SKM-1 treated with dmso at 0.1 percent for 144 hours (cell line): ENCODE data around the gene KREMEN1.

Experiments
- DNase-seq: peaks from one replicate; lab custom pipeline; 2025; ENCODE audit not compliant: unreplicated experiment; lab: John Stamatoyannopoulos, UW

Gene KREMEN1

DNA sequence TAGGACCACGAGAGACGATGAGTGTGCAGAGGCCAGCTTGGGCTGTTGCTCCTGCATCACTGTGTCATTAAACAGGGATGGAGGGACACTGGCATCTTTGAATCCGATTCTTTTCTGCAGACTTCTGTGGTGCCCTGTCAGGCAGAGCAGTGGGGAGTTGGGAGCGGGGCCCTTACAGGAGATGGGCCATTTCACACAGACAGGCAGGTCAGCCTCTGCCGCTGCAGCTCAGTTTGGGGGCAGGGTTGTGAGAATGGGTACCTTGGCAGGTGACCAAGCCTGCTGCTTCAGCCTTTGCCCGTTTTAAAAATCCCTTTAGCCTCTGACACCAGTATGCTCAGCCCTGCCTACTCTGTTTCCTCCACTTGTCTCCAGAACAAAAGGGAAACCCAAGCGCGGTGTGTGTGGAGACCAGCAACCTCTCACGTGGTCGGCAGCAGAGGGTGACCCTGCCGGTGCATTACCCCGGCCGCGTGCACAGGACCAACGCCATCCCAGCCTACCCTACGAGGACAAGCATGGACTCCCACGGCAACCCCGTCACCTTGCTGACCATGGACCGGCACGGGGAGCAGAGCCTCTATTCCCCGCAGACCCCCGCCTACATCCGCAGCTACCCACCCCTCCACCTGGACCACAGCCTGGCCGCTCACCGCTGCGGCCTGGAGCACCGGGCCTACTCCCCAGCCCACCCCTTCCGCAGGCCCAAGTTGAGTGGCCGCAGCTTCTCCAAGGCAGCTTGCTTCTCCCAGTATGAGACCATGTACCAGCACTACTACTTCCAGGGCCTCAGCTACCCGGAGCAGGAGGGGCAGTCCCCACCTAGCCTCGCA lies 23.8 kb upstream of the KREMEN1 start:
- DNase-seq = no peak

DNA sequence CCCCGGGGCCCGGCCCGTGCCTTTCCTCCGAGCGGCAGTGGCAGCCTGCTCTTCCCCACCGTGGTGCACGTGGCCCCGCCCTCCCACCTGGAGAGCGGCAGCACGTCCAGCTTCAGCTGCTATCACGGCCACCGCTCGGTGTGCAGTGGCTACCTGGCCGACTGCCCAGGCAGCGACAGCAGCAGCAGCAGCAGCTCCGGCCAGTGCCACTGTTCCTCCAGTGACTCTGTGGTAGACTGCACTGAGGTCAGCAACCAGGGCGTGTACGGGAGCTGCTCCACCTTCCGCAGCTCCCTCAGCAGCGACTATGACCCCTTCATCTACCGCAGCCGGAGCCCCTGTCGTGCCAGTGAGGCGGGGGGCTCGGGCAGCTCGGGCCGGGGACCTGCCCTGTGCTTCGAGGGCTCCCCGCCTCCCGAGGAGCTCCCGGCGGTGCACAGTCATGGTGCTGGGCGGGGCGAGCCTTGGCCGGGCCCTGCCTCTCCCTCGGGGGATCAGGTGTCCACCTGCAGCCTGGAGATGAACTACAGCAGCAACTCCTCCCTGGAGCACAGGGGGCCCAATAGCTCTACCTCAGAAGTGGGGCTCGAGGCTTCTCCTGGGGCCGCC lies 23.1 kb upstream of the KREMEN1 start:
- DNase-seq = no peak

DNA sequence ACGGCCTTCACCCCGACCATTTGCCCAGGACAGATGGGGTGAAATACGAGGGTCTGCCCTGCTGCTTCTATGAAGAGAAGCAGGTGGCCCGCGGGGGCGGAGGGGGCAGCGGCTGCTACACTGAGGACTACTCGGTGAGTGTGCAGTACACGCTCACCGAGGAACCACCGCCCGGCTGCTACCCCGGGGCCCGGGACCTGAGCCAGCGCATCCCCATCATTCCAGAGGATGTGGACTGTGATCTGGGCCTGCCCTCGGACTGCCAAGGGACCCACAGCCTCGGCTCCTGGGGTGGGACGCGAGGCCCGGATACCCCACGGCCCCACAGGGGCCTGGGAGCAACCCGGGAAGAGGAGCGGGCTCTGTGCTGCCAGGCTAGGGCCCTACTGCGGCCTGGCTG lies 22.4 kb upstream of the KREMEN1 start:
- no peak for DNase-seq

DNA sequence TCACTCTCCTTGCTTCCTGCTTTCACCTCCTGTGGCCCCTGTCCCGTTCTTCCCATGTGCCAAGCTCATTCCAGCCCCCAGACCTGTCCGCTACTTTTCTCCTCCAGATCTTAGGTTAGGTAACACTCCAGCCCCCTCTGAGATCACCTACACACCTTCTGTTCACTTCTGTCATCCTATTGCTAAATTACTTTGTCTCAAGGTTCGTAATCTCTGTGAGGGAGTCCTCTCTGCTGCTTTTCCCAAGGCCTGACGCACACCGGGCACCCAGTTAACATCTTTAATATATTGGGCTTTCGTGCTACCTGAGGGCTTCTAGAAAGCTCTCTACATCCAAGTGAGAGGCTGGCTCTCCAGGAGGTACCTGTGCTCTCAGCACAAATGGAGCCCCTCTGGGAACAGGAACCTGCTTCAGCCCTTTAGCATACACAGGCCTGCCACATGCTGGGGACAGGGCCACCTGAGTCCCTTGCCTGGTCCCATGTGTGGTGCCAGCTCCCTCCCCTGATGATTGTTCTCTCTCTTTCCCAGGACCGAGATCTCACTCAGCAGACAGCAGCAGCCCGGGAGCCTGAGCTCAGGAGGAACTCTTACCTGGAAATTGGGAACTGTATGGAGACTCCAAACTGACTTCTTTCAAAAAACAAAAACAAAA lies 19.7 kb upstream of the KREMEN1 start:
- DNase-seq = no peak

DNA sequence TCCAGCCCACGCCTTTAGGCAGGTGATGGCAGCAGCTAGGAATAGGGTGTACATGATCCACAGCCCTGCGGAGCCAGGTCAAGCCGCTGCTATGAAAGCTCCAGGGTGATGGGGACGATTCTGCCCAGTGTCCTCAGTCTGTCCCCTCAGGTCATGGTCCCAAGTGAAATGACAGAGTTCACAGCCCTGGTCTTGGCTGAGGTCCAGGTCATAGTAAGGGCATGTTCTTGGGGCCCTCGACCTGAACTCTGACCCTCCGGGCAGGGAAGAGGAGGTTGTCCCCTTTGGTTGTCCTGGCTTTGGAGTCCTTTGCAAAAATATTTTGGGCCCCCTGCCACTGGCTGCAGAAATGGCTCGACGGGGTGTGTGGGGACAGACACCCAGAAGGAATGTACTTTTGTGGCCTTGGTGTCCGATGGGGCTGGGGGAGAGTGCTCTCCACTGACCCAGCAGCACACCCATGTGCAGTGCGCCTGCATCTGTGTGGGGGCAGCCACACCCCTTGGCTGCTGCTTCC lies 18.5 kb upstream of the KREMEN1 start:
- DNase-seq = no peak

DNA sequence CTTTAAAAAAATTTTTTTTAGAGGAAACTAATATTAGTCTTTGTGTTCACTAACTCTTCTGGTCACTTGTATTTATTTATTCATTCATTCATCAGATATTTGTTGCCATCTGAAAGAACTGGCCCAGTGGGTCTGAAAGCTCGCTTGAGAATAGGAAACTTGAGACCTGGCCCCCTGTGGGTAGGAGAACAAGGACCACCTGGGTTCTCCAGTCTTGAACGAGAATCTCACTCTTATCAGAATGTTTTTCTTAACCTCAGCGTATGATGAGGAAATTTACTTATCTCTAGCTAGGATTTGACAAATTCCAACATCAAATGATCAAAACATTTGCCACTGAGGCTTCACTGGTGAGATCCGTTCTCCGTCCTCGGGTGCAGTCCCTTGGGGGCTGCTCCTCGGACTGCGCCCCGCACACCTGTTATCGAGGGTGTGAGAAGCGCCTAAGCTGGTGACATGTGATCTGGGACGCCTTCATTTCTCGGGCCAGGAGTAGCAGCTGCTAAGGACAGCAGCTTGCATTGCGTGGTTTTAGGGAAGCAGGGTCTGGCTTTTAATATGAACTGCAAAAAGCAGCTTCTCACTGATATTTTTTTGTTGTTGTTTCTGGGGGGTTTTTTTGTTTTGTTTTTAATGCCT lies 17.5 kb upstream of the KREMEN1 start:
- no peak for DNase-seq

DNA sequence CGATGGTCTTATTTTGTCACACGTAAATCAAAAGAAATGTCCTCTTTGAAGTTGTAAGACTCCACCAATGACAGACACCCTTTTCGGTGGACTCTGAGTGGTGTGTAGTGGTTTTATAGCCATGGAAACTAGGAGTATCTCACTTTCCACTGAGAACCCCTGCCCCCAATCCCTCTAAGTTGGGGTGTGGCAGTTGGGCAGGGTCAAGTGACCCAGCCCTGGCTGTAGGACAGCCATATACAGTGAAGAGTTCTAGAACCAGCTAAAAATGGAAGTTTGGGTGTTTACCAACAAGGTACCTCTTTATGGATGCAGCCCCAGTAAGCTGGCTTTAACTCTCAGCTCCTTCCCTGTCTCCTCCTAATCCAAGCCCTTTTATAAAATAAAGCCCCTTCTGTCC lies 16.4 kb upstream of the KREMEN1 start:
- DNase-seq = no peak

DNA sequence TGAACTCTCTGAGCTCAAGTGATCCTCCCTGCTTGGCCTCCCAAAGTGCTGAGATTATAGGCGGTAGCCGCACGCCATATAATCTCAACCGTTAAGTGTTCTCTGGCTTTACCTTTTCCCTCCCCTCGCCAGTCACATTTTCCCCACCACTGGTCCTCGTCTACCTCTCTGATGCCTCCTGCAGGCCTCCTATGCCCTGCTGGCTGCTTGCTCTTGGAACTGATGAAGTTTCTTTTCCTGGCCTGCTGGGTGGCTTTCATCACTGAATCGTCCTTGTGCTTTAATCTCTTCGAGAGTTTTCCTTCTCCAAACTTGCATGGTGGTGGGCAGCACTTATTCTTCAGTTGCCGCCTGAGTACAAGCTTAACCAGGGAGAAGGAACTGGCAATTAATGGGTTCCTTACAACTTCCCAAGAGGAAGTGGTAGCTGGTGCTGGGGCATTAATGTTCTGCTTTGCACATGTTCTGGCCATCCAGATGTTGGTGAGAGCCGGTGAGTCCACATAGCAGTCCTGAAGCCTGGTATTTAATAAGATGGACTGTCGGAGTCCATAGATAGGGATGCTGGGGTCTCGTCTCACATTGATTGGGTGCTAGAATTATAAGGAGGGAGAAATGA lies 12.5 kb upstream of the KREMEN1 start:
- no peak for DNase-seq

DNA sequence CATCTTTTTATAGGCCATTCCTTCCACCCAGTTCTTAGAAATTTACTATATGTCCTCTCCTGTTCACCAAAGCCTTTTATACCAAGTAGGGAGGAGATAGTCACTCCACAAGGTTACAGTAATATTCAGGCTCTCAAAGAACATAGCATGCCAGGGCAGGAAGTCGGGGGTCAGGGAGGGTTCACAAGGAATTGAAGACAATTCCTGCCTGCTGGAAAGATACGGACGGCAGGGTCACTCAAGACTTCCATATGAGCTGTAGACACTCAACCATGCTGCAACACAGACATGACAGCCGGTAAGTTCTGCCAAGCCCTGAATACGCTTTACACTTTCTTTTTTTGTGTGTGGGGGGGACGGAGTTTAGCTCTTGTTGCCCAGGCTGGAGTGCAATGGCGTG lies 11.9 kb upstream of the KREMEN1 start:
- no peak for DNase-seq

DNA sequence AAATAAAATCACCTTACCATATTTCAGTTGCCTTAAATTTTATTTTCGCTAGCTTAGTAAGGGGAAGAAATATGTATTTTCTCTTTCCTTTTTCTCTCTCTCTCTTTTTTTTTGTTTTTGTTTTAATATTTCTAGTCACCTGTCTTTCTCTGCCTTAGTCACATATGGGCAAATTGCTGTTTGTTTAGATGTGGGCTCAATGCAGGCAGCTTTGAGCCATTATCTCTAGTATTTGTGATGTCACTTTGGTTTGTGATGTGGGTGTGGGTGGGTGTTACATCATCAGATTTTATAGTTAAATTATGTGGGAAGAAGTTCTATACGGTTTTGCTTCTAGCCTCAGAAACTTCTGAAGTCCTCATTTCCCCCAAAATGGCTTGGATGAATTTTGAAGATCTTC lies 11.1 kb upstream of the KREMEN1 start, which contains the start of gene C22orf31:
TSS of gene C22orf31 (minus strand) at position 59 of the 400 bp plus-strand sequence. CDS start at position 20, 39 bp downstream.
- DNase-seq = no peak

DNA sequence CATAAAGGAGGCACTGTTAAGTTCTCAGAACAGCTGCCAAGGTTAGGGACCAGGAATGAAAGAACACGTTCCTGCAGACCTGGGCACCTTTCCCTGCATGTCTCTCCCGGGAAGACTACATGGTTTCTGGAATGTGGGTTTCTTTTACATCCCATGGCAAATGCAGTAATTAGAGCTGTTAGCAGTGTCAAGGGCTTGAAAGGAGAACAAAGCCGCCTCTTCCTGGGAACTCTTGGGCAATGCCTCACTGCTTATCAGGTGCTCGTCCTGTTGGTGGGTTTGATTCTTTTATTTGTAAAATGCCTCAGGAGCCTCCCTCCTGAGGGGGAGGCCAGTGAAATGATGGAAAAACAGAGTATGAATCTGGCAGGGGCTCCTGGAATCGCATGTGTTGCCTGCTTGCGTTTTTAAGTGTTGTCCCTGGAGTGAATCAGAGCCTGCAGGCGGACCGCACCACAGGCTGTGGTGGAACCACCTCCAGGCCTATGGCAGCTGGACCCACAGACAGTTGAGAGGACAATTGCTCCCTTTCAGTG lies 10.5 kb upstream of the KREMEN1 start:
- no peak for DNase-seq

DNA sequence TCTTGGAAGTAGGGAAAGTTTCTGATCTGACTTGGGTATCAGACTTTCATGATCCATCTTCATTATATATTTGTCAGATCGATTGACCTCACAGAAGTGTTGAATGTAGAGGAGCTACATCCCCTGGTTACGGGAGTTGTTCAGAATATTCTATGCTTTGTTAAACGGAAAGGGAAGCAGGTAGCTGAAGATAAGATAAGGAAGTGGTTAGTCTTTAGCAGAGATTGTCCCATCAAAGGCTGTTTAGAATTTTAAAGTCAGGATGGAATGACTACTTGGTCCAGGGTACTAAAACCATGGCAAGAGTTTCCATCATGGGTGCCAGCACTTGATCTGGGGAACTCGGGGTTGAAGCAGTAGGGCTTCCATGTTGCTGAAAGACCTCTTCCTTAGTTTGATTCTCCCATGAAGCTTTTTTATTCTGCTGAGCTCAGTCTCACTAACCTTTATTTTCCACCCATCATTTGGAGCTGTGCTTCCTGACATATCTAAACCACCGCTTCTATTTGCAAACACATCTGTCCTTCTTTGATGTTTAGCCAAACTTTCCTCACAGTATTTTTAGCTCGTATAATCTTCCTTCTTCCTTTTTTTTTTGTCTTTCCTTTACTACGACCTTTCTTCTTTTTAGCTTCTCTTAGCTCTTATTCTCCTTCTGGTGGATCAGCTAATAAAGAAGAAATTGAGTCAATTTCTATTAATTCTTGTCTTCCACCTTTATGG lies 7.2 kb upstream of the KREMEN1 start:
- no peak for DNase-seq

DNA sequence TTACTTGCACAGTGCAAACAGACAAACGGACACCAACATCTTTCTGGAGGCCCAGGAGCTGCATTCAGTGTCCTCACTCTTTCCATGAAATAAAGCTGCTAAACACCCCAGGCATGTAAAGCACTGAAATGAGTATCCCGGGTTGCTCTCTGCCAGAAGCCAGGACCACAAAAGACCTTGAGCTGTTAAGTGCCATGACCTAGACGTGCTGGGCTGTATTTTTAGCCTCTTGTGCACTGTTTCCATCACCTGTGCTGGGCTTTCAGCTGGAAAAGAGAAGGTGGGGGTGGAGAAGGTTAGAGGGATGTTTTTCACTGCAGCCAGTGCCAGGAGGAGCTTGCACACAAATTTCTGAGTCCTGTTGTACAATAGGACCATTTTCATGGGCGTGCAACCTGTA lies 3.4 kb upstream of the KREMEN1 start:
- DNase-seq = no peak

DNA sequence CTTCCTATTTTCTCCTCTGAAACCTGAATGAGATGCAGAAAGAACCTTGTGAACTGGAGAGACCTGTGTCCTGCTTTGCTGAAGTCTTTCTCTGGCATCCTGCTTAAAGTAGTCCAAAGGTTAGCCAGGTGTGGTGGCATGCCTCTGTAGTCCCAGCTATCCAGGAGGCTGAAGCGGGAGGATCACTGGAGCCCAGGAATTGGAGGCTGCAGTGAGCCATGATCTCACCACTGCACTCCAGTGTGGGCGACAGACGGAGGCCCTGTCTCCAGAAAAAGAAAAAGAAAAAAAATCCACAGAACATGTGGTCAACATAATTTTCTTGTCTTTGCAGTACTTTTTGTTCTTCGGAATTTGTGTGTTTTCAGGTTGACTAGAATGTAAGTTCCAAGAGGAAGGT lies 2.3 kb upstream of the KREMEN1 start:
- DNase-seq = no peak

DNA sequence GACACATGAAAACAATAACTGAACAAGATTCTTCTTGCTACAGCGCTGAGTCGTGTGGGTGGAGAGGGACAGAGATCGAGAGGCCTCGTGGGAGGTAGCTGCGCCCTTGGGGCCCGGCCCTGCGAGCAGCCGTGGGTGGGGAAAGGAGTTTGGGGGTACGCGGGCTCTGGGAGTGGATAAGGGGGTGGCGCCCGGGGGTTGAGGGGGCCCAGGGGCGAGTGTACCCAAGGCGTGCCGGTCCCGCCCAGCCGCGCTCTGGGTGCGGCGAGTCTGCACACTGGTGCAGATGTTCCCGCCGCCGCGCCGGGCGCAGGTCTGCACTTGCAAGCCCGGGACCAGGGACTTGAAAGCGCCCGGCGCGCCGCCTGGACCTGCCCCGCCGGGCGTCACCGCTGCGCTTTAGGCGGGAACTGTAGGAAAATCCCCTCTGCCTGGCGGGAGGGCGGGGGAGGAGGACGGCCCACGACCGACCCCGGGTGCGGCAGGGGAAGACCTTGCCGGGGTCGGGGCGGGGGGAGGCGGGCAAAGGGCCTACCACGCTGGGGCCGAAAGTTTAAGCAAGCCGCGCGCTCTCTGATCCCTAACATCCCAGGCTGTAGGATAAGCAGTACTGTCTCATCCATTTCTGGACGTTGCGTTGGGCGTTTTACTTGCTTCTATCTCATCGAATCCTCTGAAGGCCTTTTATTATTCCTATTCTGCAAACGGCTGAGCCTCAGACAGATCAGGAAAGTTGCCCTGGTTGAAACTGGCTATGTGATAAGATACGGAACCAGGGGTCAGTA lies 1.4 kb upstream of the KREMEN1 start:
- no peak for DNase-seq

DNA sequence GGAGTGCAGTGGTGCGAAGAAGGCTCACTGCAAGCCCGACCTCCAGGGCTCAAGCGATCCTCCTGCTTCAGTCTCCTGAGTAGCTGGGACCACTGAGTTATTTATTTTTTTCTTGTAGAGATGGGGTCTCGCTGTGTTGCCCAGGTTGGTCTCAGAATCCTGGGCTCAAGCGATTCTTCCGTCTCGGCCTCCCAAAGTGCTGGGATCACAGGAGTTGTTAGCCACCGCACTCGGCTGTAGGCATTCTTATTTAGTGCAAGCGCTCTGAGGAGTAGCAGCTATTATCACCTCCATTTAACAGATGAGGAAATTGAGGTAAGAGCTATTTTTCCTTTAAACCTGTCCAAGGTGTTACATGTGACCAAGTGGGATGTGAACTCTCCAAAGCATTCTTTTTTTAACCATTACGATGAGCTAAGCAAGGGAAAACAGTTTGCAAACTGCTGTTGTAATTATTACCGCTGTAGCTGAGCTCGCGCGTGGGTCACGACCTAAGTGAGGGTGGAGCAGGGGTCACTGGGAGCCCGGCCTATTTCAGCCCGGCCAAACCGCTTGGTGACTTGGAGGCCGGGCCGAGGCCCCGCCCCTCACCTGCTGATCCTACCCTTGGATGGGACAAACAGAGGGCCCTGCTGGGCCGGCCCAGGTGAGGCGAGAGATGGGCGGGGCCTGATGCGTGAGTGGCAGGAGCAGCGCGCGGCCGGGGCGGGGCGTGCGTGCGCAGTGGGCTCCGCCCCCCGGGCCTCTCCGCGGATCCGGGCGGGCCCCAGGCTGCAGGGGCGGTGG lies 449 bp upstream of the KREMEN1 start:
- peak; percentile 63 for DNase-seq

DNA sequence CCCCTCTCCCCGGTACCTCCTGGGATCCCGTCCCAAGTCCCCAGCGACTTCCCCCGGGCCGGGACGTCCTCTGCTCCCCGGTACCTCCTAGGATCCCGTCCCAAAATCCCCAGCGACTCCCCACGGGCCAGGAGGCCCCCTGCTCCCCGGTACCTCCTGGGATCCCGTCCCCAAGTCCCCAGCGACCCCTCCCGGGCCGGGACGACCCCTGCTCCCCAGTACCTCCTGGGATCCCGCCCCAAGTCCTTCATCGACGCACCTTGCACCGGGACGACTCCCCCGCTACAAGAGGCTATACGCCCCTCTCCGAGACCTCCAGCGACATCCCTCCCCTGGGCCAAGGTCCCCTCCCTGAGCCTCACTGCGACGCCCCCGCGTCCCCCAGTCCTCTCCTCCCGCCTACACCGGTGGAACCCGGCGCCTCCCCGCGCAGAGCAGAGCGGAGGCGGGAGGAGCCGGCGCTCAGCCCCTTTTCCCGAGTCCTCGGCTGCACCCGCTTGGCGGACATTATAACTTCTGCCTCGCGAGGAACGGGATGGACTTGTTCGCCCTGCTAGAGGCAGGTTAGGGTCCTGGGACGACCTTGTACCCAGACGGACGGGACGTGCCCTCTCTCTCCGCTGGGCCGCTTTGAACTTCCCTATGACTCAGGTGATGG lies 912 bp downstream of the KREMEN1 start:
- DNase-seq = no peak

DNA sequence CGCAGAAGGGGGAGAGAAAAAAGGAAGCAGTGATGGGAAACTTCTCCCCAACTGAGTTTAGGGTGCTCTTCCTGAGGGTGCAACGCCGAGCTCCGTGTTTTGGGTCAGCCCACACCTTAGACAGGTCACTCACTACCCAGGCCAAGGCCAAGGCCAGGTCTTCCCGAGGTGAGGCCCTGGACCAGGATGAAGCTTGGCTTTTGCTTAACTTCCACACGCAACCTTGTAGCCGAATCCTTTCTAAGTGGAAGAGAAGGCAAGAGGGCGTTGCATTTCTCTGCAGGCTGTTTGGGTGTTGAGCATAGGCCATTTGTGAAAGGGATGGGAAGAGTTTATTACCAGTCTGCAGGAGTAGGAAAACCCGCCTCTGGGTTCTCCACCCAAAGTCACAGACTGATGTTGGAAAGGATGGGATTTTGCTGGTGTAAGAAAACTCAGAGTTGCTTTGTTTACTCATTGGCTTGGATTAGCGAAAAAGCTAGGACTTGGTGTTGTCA lies 1.5 kb downstream of the KREMEN1 start:
- no peak for DNase-seq
